A673 (cell line): ENCODE results near the gene SEC31B. TPM values are rescaled to one million over a fixed set of nuclear protein-coding genes. Genes with fewer than 3 reads are reported as not detected.

Experiments used
- BruUV-seq: library from RNA; stranded (reverse); fragments of 400-500 nt; replicated peaks from 2 replicates; lab custom pipeline; 2021; lab: Mats Ljungman, UMichigan
- CTCF ChIA-PET: fragments of 300-600 bp; sonication (Branson Sonifier 250); formaldehyde crosslinking; loops from one replicate; lab custom pipeline; 2022; ENCODE audit warnings: antibody characterized with exemption; lab: Charles Lee
- POLR2A ChIA-PET: fragments of 300-600 bp; sonication (Branson Sonifier 250); formaldehyde crosslinking; loops from one replicate; lab custom pipeline; 2022; ENCODE audit warnings: antibody characterized with exemption; ENCODE audit not compliant: low non-redundant PET; lab: Charles Lee
- DNase-seq: peaks from one replicate; pipeline ENCODE4 v3.0.0-alpha.2; 2015; ENCODE audit warnings: low spot score
- H3K27ac ChIP-seq: fragments of 200-600 bp; sonication (generic); 2 replicates; pipeline ENCODE4 v1.5.1; 2016; ENCODE audit warnings: mixed run types, low read depth, mild to moderate bottlenecking, mixed read lengths, antibody characterized with exemption, low read length; ENCODE audit not compliant: poor library complexity, severe bottlenecking
- H3K27me3 ChIP-seq: fragments of 200-600 bp; sonication (generic); replicated peaks from 2 replicates; pipeline ENCODE4 v1.6.1; 2017; ENCODE audit warnings: mixed run types, low read depth, mild to moderate bottlenecking, mixed read lengths, antibody characterized with exemption, low read length; ENCODE audit not compliant: insufficient read depth, poor library complexity
- H3K36me3 ChIP-seq: fragments of 200-600 bp; sonication (generic); 2 replicates; pipeline ENCODE4 v1.6.1; 2016; ENCODE audit warnings: mixed run types, mild to moderate bottlenecking, mixed read lengths, antibody characterized with exemption, low read length; ENCODE audit not compliant: insufficient read depth, poor library complexity, severe bottlenecking
- H3K4me1 ChIP-seq: fragments of 200-600 bp; sonication (generic); 2 replicates; pipeline ENCODE4 v1.6.1; 2017; ENCODE audit warnings: mixed run types, mild to moderate bottlenecking, mixed read lengths, antibody characterized with exemption, low read length; ENCODE audit not compliant: insufficient read depth, poor library complexity, severe bottlenecking
- H3K4me3 ChIP-seq: fragments of 200-600 bp; sonication (generic); 2 replicates; pipeline ENCODE4 v1.5.1; 2016; ENCODE audit warnings: low read depth, mixed run types, mild to moderate bottlenecking, mixed read lengths, low read length; ENCODE audit not compliant: poor library complexity, severe bottlenecking
- H3K9me3 ChIP-seq: fragments of 200-600 bp; sonication (generic); 2 replicates; pipeline ENCODE4 v1.6.1; 2016; ENCODE audit warnings: mixed run types, low read depth, mild to moderate bottlenecking, mixed read lengths, antibody characterized with exemption, low read length; ENCODE audit not compliant: poor library complexity, severe bottlenecking
- EZH2 ChIP-seq: fragments of 200-600 bp; sonication (generic); IDR thresholded peaks from 2 replicates; pipeline ENCODE4 v1.6.1; 2017; ENCODE audit warnings: borderline replicate concordance, low read depth, mild to moderate bottlenecking, mixed read lengths, antibody characterized with exemption, low read length; ENCODE audit not compliant: poor library complexity, severe bottlenecking
- intact Hi-C: fragments of 100-400 bp; cut with micrococcal nuclease; formaldehyde crosslinking; loops from one replicate; pipeline ENCODE4 v1.10.0; 2022; ENCODE audit not compliant: unreplicated experiment
- total RNA-seq: library from RNA; stranded (reverse); gene quantifications from 2 replicates; pipeline ENCODE4 v1.2.3, GENCODE V29; 2021
- TF ChIP-seq, protein P1 (sequence below): fragments of 300-800, 200-600 bp; sonication (generic); conservative IDR thresholded peaks from 2 replicates; pipeline ENCODE4 v1.5.1; 2017; ENCODE audit warnings: low read depth, mild to moderate bottlenecking, antibody characterized with exemption, low read length, moderate library complexity, mixed read lengths

SEC31B gene
- total RNA-seq, 1 experiment from 2014 or later = 3.8 TPM

DNA sequence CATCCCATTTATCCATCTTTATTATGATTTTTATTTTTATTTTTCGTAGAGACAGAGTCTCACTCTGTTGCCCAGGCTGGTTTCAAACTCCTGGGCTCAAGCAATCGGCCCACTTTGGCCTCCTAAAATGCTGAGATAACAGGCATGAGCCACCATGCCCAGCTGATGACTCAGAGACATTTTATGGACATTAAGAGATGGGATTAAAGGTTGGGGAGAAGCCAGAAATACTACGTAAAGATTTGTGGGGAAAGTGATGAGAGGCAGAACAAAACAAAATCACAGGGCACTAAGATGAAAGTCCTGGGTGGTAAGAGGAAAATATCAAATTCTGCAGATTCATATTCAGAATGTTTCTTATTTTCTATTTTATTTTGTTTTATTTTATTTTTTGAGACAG is 49.3 kb downstream of the SEC31B start:
- intact Hi-C loops = no loop called here
- Histone ChIP-seq H3K9me3 (no peaks in the 10 kb centered on the region), H3K4me3 (no peak overlapping the region), H3K27me3 (peaks cover 13% of the 10 kb centered on the region), H3K4me1 (no peaks in the 10 kb centered on the region), H3K36me3 (no peaks in the 10 kb centered on the region), H3K27ac (no peak overlapping the region)
- ChIA-PET CTCF (no interaction called here), POLR2A (no interaction called here)
- BruUV-seq = no TSS peak
- no peak for TF ChIP-seq EZH2
- TF ChIP-seq, protein P1, sequence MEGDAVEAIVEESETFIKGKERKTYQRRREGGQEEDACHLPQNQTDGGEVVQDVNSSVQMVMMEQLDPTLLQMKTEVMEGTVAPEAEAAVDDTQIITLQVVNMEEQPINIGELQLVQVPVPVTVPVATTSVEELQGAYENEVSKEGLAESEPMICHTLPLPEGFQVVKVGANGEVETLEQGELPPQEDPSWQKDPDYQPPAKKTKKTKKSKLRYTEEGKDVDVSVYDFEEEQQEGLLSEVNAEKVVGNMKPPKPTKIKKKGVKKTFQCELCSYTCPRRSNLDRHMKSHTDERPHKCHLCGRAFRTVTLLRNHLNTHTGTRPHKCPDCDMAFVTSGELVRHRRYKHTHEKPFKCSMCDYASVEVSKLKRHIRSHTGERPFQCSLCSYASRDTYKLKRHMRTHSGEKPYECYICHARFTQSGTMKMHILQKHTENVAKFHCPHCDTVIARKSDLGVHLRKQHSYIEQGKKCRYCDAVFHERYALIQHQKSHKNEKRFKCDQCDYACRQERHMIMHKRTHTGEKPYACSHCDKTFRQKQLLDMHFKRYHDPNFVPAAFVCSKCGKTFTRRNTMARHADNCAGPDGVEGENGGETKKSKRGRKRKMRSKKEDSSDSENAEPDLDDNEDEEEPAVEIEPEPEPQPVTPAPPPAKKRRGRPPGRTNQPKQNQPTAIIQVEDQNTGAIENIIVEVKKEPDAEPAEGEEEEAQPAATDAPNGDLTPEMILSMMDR = no peak
- DNase-seq = peak; percentile 45

DNA sequence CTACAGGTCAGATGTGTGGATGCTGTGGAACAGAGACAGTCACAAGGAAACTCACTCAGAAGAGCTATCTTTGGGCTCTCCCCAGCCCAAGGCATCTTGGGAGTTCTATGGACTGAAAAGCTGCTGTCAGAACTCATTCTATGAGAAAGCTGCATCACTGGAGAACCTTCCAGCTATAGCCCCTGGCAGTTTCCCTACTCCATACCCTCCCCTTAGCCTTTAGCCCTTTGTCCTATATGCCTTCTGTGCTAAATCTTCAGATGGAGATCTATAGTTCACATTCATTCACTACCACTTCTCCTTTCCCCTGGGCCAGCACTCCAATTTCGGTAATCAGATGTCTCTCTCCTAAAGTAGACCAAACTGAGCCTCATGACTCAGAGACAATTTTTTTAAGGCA is 49.9 kb downstream of the SEC31B start:
- Histone ChIP-seq H3K9me3 (no peaks in the 10 kb centered on the region), H3K27me3 (peaks cover 19% of the 10 kb centered on the region), H3K4me3 (no peak overlapping the region), H3K4me1 (no peaks in the 10 kb centered on the region), H3K27ac (no peak overlapping the region), H3K36me3 (no peaks in the 10 kb centered on the region)
- intact Hi-C loops = no loop called here
- TF ChIP-seq EZH2 = no peak
- TF ChIP-seq, protein P1 = no peak
- no TSS peak for BruUV-seq
- no peak for DNase-seq
- ChIA-PET CTCF (no interaction called here), POLR2A (no interaction called here)

DNA sequence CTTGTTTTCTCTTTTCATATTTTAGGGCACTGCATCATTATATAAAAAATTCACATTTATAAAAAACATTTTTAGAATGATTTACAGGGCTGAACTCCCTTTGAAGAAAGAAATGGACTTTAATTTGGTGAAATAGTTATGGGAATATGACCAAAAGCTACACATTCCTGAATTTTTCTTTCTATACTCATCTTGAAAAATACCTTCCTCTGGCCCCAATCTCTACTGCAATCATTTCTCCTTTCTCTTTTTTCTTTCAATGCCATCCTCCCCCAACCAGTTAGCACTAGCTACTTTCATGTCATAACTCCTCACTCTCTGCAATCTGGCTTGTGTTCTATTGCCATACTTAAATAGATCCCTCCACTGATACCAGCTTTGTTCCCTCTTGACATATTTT is 50.7 kb downstream of the SEC31B start:
- H3K27ac ChIP-seq = no peak overlapping the region
- no peaks in the 10 kb centered on the region for H3K36me3 ChIP-seq
- H3K9me3 ChIP-seq = no peaks in the 10 kb centered on the region
- POLR2A ChIA-PET = no interaction called here
- H3K4me1 ChIP-seq = no peaks in the 10 kb centered on the region
- CTCF ChIA-PET = no interaction called here
- intact Hi-C loops = no loop called here
- no peak for TF ChIP-seq EZH2
- TF ChIP-seq, protein P1 = no peak
- H3K27me3 ChIP-seq = peaks cover 27% of the 10 kb centered on the region
- no peak for DNase-seq
- no peak overlapping the region for H3K4me3 ChIP-seq
- no TSS peak for BruUV-seq
